WTC11 (cell line): Measurements from ENCODE around the gene PRKN.

ENCODE experiments used
- CREB1 ChIP-seq: sonication (generic); formaldehyde crosslinking; IDR thresholded peaks from 2 replicates; pipeline ENCODE4 v1.8.0; 2023; ENCODE audit warnings: mild to moderate bottlenecking, missing genetic modification reagents
- ELF4 ChIP-seq: sonication (generic); formaldehyde crosslinking; IDR thresholded peaks from 2 replicates; pipeline ENCODE4 v1.8.1; 2022; ENCODE audit warnings: low read depth, mild to moderate bottlenecking, moderate library complexity, missing genetic modification reagents
- JUN ChIP-seq: sonication (generic); formaldehyde crosslinking; IDR thresholded peaks from 2 replicates; pipeline ENCODE4 v1.8.0; 2023; ENCODE audit warnings: mild to moderate bottlenecking, missing genetic modification reagents
- MAX ChIP-seq: sonication (generic); formaldehyde crosslinking; IDR thresholded peaks from 2 replicates; pipeline ENCODE4 v1.8.0; 2022; ENCODE audit warnings: mild to moderate bottlenecking, missing genetic modification reagents
- NFE2L1 ChIP-seq: sonication (generic); formaldehyde crosslinking; IDR thresholded peaks from 2 replicates; pipeline ENCODE4 v1.8.1; 2023; ENCODE audit warnings: missing genetic modification reagents
- SMAD4 ChIP-seq: sonication (generic); formaldehyde crosslinking; IDR thresholded peaks from 2 replicates; pipeline ENCODE4 v1.8.0; 2022; ENCODE audit warnings: mild to moderate bottlenecking, missing genetic modification reagents
- TEAD1 ChIP-seq: sonication (generic); formaldehyde crosslinking; IDR thresholded peaks from 2 replicates; pipeline ENCODE4 v1.8.0; 2022; ENCODE audit warnings: mild to moderate bottlenecking, missing genetic modification reagents
- ZNF396 ChIP-seq: fragments of 250-450 bp; sonication (Bioruptor Pico); IDR thresholded peaks from 2 replicates; pipeline ENCODE4 v1.8.0; 2021; ENCODE audit warnings: mild to moderate bottlenecking, moderate library complexity, borderline replicate concordance
- TF ChIP-seq, protein P1 (sequence below): fragments of 250-450 bp; sonication (Bioruptor Pico); IDR thresholded peaks from 2 replicates; pipeline ENCODE4 v2.1.2; 2022; ENCODE audit warnings: mild to moderate bottlenecking, moderate library complexity
- TF ChIP-seq, protein P2 (sequence below): fragments of 200-600 bp; IDR thresholded peaks from 2 replicates; pipeline ENCODE4 v1.8.0; 2022; ENCODE audit warnings: antibody characterized with exemption
- TF ChIP-seq, protein P3 (sequence below): sonication (generic); formaldehyde crosslinking; conservative IDR thresholded peaks from 2 replicates; pipeline ENCODE4 v1.8.1; 2022; ENCODE audit warnings: mild to moderate bottlenecking, missing genetic modification reagents
- TF ChIP-seq, protein P4 (sequence below): sonication (generic); formaldehyde crosslinking; IDR thresholded peaks from 2 replicates; pipeline ENCODE4 v1.8.1; 2022; ENCODE audit warnings: mild to moderate bottlenecking, missing genetic modification reagents, moderate library complexity, borderline replicate concordance

DNA sequence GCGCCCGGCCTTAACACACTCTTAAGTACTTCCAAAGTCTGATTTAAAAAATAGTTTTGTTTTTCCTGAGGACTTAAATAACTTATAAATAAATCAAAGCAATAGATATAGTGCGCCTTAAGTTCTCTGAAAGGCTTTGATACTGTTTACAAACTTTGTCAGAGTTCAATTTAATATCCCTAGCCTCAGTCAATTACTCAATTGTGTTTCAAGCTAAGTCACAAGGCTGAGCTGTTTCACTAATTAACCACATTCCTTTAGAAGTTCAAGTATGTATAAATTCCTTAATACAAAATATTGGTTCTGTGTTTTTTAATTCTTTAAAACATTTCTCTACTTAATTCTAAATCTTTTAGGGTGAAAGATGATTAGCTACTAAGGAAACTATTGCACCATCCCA, 1275.3 kb downstream of the PRKN start:
- TF ChIP-seq, protein P1, sequence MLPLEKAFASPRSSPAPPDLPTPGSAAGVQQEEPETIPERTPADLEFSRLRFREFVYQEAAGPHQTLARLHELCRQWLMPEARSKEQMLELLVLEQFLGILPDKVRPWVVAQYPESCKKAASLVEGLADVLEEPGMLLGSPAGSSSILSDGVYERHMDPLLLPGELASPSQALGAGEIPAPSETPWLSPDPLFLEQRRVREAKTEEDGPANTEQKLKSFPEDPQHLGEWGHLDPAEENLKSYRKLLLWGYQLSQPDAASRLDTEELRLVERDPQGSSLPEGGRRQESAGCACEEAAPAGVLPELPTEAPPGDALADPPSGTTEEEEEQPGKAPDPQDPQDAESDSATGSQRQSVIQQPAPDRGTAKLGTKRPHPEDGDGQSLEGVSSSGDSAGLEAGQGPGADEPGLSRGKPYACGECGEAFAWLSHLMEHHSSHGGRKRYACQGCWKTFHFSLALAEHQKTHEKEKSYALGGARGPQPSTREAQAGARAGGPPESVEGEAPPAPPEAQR, result no peak
- no peak for TF ChIP-seq ELF4 (CRISPR knock-in tag)
- TF ChIP-seq ZNF396, result no peak
- TF ChIP-seq, protein P2, sequence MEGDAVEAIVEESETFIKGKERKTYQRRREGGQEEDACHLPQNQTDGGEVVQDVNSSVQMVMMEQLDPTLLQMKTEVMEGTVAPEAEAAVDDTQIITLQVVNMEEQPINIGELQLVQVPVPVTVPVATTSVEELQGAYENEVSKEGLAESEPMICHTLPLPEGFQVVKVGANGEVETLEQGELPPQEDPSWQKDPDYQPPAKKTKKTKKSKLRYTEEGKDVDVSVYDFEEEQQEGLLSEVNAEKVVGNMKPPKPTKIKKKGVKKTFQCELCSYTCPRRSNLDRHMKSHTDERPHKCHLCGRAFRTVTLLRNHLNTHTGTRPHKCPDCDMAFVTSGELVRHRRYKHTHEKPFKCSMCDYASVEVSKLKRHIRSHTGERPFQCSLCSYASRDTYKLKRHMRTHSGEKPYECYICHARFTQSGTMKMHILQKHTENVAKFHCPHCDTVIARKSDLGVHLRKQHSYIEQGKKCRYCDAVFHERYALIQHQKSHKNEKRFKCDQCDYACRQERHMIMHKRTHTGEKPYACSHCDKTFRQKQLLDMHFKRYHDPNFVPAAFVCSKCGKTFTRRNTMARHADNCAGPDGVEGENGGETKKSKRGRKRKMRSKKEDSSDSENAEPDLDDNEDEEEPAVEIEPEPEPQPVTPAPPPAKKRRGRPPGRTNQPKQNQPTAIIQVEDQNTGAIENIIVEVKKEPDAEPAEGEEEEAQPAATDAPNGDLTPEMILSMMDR, result no peak
- TF ChIP-seq, protein P3, sequence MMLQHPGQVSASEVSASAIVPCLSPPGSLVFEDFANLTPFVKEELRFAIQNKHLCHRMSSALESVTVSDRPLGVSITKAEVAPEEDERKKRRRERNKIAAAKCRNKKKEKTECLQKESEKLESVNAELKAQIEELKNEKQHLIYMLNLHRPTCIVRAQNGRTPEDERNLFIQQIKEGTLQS (CRISPR knock-in tag), result no peak
- no peak for TF ChIP-seq NFE2L1 (CRISPR knock-in tag)
- TF ChIP-seq CREB1, result no peak
- no peak for TF ChIP-seq JUN (CRISPR knock-in tag)
- no peak for TF ChIP-seq MAX (CRISPR knock-in tag)
- no peak for TF ChIP-seq TEAD1 (CRISPR knock-in tag)
- TF ChIP-seq, protein P4, sequence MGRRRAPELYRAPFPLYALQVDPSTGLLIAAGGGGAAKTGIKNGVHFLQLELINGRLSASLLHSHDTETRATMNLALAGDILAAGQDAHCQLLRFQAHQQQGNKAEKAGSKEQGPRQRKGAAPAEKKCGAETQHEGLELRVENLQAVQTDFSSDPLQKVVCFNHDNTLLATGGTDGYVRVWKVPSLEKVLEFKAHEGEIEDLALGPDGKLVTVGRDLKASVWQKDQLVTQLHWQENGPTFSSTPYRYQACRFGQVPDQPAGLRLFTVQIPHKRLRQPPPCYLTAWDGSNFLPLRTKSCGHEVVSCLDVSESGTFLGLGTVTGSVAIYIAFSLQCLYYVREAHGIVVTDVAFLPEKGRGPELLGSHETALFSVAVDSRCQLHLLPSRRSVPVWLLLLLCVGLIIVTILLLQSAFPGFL (CRISPR knock-in tag), result no peak
- TF ChIP-seq SMAD4 (CRISPR knock-in tag), result no peak
